Keratinocyte (primary cell): ENCODE data around the gene GRAMD1C.

Experiments used
- CTCF ChIP-seq, 3 experiments: IDR thresholded peaks in 1 of 3; conservative IDR thresholded peaks in 1 of 3; optimal IDR thresholded peaks in 1 of 3; 2 replicates in 2 of 3; 3 replicates in 1 of 3; pipeline versions ENCODE3 to v1.5.1; 2011; ENCODE audit warnings: low read length in 3 of 3, mild to moderate bottlenecking in 3 of 3, moderate library complexity in 2 of 3, control low read depth in 1 of 3, inconsistent platforms in 1 of 3; ENCODE audit not compliant: insufficient read depth in 2 of 3; ENCODE audit errors: extremely low read depth in 1 of 3
- EZH2 ChIP-seq: IDR thresholded peaks from one replicate; pipeline ENCODE4 v1.6.1; 2012; ENCODE audit warnings: inconsistent platforms, mild to moderate bottlenecking, low read length, moderate library complexity

DNA sequence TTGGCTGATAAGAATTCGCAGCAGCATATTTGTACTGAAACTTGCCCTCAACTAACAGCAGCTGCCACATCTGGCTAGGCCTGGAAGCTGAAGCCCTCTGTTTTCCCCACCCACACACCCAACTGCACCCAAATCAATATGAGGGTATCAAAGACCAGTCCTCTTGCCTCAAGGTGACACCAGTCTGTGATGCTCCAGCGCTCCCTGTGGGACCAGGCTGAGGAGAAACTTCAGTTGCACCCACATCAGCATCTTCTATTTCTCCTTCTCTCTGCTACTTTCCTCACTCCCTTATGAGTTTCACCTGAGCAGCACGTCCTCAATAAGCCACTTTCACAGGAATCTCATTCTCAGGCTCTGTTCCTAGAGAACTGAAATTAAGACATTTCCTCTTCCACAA is 18.7 kb upstream of the GRAMD1C start:
- TF ChIP-seq CTCF (optimal IDR thresholded peaks at IDR 0.05 in 1 of 3, IDR thresholded peaks at IDR 0.05 in 1 of 3, conservative IDR thresholded peaks at IDR 0.05 in 1 of 3; ENCODE audit: extremely low read depth in 1 of 3, insufficient read depth in 2 of 3, low read length in 3 of 3) (no peak), EZH2 (no peak)
